ENCODE measurements around the gene APLNR. TPM values are rescaled to one million over a fixed set of nuclear protein-coding genes. Genes with fewer than 3 reads are reported as not detected.

Gene APLNR
- total RNA-seq (2021; ENCODE audit: unreplicated experiment) (not detected), Bru-seq, nascent RNA (not detected), BruChase-seq, experiment 1, labeled RNA remaining after a 6-hour chase (not detected), BruChase-seq, experiment 2, labeled RNA remaining after a 2-hour chase (not detected)
- not detected in 2 replicates for polyA plus RNA-seq (2012)
- long read RNA-seq = 0 reads

DNA sequence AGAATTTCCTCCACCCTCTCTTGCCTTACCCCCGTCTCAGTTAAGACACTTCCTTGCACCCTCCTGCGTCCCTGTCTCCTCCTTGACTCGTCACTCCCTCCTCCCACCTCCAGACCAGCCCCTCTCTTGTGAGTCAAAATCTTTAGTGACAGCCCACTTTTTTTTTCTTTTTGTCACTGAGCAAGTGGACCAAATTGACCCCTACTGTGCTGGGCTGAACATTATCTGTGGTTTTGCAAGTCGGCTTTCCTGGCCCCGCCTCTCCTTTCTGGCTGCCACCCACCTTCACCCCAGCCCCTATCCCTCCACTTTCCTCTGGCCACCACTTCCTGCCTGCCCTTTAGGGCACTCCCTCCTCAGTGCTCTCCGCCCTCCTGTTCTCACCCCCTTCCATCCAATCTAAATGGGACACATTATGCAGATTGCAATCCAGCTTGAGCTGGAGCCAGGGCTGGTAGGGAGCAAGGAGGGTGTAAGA, at the start of gene APLNR:
TSS of gene APLNR (minus strand) at position 47 of the 478 bp plus-strand sequence. CDS start 246 bp downstream, outside the sequence.
- Histone ChIP-seq H2AFZ (ENCODE audit: low read depth, low read length, poor library complexity, severe bottlenecking) (no peak within 1 kb of the TSS), H3K4me3 (replicated peaks in 1 of 2; ENCODE audit: low read depth in 1 of 2, low read length in 2 of 2) (no peak within 1 kb of the TSS), H3K4me1 (ENCODE audit: control insufficient read depth in 1 of 2, insufficient read depth in 2 of 2, low read length in 2 of 2) (no peaks in the 10 kb centered on the region), H3K27me3 (ENCODE audit: insufficient read depth, low read length) (peaks cover 33% of the 10 kb centered on the region), H4K20me1 (ENCODE audit: insufficient read depth) (no peaks in the 10 kb centered on the region), H3K9ac (ENCODE audit: low read length) (no peak within 1 kb of the TSS), H3K27ac (ENCODE audit: low read depth, low read length) (no peak within 1 kb of the TSS), H3K9me3 (ENCODE audit: control insufficient read depth in 1 of 2, insufficient read depth in 1 of 2, low read depth in 1 of 2, low read length in 2 of 2) (no peaks in the 10 kb centered on the region), H3K36me3 (ENCODE audit: control insufficient read depth in 1 of 2, insufficient read depth in 2 of 2, low read length in 2 of 2) (no peaks in the 10 kb centered on the region), H3K9me2 (ENCODE audit: insufficient read depth) (no peaks in the 10 kb centered on the region), H3K4me2 (ENCODE audit: low read length) (no peak within 1 kb of the TSS), H3K79me2 (ENCODE audit: insufficient read depth, low read length) (no peaks in the 10 kb centered on the region)
- ATAC-seq (no peak), DNase-seq (ENCODE audit: low read depth, low spot score) (no peak)
- RAD21 ChIA-PET (ENCODE audit: low non-redundant PET in 1 of 2, low total read pairs in 2 of 2, uncharacterized antibody in 2 of 2, unreplicated experiment in 2 of 2) = no interaction called here
- POLR2A ChIA-PET = no interaction called here
- intact Hi-C loops (cut with micrococcal nuclease) = no loop called here
- no TSS peak for BruUV-seq (replicated peaks)
- TF ChIP-seq JUND (IDR thresholded peaks at IDR 0.05) = no peak
- TF ChIP-seq FOSL1 (IDR thresholded peaks at IDR 0.05; ENCODE audit: low read depth) = no peak
- no peak for TF ChIP-seq EZH2 (IDR thresholded peaks at IDR 0.05)
- no peak for TF ChIP-seq EGR1 (IDR thresholded peaks at IDR 0.05; ENCODE audit: low read depth)
- TF ChIP-seq YY1 (IDR thresholded peaks at IDR 0.05; ENCODE audit: extremely low read depth, insufficient replicate concordance, low read depth, low read length) = no peak
- TF ChIP-seq, protein P1, sequence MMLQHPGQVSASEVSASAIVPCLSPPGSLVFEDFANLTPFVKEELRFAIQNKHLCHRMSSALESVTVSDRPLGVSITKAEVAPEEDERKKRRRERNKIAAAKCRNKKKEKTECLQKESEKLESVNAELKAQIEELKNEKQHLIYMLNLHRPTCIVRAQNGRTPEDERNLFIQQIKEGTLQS (IDR thresholded peaks at IDR 0.05) = no peak
- TF ChIP-seq ZFX (IDR thresholded peaks at IDR 0.05) = no peak
- TF ChIP-seq CEBPB (IDR thresholded peaks at IDR 0.05; ENCODE audit: low read depth) = no peak
- TF ChIP-seq, protein P2, sequence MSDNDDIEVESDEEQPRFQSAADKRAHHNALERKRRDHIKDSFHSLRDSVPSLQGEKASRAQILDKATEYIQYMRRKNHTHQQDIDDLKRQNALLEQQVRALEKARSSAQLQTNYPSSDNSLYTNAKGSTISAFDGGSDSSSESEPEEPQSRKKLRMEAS (IDR thresholded peaks at IDR 0.05) = no peak
- TF ChIP-seq, protein P3, sequence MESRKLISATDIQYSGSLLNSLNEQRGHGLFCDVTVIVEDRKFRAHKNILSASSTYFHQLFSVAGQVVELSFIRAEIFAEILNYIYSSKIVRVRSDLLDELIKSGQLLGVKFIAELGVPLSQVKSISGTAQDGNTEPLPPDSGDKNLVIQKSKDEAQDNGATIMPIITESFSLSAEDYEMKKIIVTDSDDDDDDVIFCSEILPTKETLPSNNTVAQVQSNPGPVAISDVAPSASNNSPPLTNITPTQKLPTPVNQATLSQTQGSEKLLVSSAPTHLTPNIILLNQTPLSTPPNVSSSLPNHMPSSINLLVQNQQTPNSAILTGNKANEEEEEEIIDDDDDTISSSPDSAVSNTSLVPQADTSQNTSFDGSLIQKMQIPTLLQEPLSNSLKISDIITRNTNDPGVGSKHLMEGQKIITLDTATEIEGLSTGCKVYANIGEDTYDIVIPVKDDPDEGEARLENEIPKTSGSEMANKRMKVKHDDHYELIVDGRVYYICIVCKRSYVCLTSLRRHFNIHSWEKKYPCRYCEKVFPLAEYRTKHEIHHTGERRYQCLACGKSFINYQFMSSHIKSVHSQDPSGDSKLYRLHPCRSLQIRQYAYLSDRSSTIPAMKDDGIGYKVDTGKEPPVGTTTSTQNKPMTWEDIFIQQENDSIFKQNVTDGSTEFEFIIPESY (IDR thresholded peaks at IDR 0.05; ENCODE audit: extremely low read depth, insufficient replicate concordance, low read length) = no peak
- TF ChIP-seq SIN3A (IDR thresholded peaks at IDR 0.05; ENCODE audit: low read depth) = no peak
- no peak for TF ChIP-seq SRF (IDR thresholded peaks at IDR 0.05; ENCODE audit: low read depth)
- TF ChIP-seq POLR2A (IDR thresholded peaks at IDR 0.05; ENCODE audit: borderline replicate concordance, extremely low read depth, insufficient read depth, insufficient read length) = no peak
- TF ChIP-seq, protein P4, sequence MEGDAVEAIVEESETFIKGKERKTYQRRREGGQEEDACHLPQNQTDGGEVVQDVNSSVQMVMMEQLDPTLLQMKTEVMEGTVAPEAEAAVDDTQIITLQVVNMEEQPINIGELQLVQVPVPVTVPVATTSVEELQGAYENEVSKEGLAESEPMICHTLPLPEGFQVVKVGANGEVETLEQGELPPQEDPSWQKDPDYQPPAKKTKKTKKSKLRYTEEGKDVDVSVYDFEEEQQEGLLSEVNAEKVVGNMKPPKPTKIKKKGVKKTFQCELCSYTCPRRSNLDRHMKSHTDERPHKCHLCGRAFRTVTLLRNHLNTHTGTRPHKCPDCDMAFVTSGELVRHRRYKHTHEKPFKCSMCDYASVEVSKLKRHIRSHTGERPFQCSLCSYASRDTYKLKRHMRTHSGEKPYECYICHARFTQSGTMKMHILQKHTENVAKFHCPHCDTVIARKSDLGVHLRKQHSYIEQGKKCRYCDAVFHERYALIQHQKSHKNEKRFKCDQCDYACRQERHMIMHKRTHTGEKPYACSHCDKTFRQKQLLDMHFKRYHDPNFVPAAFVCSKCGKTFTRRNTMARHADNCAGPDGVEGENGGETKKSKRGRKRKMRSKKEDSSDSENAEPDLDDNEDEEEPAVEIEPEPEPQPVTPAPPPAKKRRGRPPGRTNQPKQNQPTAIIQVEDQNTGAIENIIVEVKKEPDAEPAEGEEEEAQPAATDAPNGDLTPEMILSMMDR (IDR thresholded peaks at IDR 0.05 in 2 of 3, conservative IDR thresholded peaks at IDR 0.05 in 1 of 3; ENCODE audit: borderline replicate concordance in 1 of 3, insufficient read depth in 1 of 3, low read depth in 2 of 3, low read length in 2 of 3) = no peak
- TF ChIP-seq, protein P5, sequence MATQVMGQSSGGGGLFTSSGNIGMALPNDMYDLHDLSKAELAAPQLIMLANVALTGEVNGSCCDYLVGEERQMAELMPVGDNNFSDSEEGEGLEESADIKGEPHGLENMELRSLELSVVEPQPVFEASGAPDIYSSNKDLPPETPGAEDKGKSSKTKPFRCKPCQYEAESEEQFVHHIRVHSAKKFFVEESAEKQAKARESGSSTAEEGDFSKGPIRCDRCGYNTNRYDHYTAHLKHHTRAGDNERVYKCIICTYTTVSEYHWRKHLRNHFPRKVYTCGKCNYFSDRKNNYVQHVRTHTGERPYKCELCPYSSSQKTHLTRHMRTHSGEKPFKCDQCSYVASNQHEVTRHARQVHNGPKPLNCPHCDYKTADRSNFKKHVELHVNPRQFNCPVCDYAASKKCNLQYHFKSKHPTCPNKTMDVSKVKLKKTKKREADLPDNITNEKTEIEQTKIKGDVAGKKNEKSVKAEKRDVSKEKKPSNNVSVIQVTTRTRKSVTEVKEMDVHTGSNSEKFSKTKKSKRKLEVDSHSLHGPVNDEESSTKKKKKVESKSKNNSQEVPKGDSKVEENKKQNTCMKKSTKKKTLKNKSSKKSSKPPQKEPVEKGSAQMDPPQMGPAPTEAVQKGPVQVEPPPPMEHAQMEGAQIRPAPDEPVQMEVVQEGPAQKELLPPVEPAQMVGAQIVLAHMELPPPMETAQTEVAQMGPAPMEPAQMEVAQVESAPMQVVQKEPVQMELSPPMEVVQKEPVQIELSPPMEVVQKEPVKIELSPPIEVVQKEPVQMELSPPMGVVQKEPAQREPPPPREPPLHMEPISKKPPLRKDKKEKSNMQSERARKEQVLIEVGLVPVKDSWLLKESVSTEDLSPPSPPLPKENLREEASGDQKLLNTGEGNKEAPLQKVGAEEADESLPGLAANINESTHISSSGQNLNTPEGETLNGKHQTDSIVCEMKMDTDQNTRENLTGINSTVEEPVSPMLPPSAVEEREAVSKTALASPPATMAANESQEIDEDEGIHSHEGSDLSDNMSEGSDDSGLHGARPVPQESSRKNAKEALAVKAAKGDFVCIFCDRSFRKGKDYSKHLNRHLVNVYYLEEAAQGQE (IDR thresholded peaks at IDR 0.05; ENCODE audit: low read depth) = no peak
- TF ChIP-seq SP1 (IDR thresholded peaks at IDR 0.05; ENCODE audit: low read depth) = no peak
- CTCF ChIA-PET = no interaction called here

Data from HCT116 (cell line).